Nephron (organoid): ENCODE measurements around the gene NQO2.

ENCODE experiments used
- H3K27ac Mint-ChIP-seq, 3 experiments: 2 replicates each; pipeline ENCODE4 v1.8.0; 2020; ENCODE audit warnings: mixed read lengths in 3 of 3, mild to moderate bottlenecking in 2 of 3, moderate library complexity in 1 of 3
- H3K27me3 Mint-ChIP-seq: 2 replicates; pipeline ENCODE4 v1.8.0; 2021; ENCODE audit warnings: low read depth, mild to moderate bottlenecking, moderate library complexity, mixed read lengths
- H3K36me3 Mint-ChIP-seq: 2 replicates; pipeline ENCODE4 v1.8.0; 2020; ENCODE audit warnings: low read depth, mixed read lengths
- H3K4me1 Mint-ChIP-seq: 2 replicates; pipeline ENCODE4 v1.8.0; 2020; ENCODE audit warnings: mixed read lengths
- H3K4me3 Mint-ChIP-seq, 3 experiments: 2 replicates each; pipeline ENCODE4 v1.8.0; 2020; ENCODE audit warnings: mild to moderate bottlenecking in 3 of 3, mixed read lengths in 3 of 3, moderate library complexity in 2 of 3
- H3K9me3 Mint-ChIP-seq: 2 replicates; pipeline ENCODE4 v1.8.0; 2020; ENCODE audit warnings: mixed read lengths
- TF ChIP-seq, protein P1 (sequence below), 3 experiments: fragments of 200-600 bp; sonication (generic); IDR thresholded peaks; one replicate each; pipeline ENCODE4 v1.5.0; 2021; ENCODE audit warnings: antibody characterized with exemption in 3 of 3; ENCODE audit not compliant: unreplicated experiment in 3 of 3

Gene NQO2

DNA sequence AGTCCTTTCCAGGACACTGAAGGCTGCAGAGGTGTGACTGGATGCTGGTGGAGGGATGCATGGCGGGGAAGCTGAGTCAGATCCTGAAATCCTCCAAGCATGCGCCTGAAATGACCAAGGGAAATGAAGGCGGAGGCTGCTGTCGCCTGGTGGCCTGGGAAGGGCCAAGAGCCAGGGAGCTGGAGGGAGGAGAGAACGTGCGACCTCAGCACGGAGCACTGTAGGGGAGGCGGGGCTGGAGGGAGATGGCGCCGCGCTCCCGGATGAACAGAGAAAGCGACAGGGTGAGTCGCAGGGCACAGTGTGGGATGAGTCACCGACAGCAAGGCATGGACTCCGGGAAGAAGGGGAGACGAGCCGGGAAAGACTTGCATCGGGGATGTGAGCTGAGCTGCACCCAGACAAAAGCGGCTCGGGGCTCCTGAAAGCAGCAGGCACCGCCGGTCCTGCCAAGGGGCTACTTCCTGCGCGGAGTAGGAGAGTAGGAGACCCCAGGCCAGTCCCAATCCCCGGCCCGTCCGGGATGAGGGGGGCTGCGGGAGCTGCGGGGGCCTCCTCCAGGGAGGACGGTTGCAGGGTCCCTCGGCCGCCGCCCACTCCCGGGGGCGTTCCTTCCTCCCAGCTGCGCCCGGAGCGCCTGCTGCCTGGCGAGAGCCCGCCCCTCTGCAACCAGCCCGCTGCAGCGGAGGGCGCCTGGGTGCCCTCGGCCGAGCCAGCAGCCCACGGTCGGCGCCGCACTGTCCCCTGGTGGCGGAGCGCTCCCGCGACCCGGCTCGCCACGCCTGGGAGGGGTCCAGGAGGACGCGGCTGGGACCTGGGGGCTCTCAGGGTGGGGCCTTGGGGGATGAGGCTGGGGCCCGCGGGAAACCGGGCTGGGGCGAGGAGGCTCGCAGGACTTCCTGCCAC lies 11.0 kb upstream of the NQO2 start:
- no peaks in the 10 kb centered on the region for H3K27me3 Mint-ChIP-seq
- TF ChIP-seq, protein P1, sequence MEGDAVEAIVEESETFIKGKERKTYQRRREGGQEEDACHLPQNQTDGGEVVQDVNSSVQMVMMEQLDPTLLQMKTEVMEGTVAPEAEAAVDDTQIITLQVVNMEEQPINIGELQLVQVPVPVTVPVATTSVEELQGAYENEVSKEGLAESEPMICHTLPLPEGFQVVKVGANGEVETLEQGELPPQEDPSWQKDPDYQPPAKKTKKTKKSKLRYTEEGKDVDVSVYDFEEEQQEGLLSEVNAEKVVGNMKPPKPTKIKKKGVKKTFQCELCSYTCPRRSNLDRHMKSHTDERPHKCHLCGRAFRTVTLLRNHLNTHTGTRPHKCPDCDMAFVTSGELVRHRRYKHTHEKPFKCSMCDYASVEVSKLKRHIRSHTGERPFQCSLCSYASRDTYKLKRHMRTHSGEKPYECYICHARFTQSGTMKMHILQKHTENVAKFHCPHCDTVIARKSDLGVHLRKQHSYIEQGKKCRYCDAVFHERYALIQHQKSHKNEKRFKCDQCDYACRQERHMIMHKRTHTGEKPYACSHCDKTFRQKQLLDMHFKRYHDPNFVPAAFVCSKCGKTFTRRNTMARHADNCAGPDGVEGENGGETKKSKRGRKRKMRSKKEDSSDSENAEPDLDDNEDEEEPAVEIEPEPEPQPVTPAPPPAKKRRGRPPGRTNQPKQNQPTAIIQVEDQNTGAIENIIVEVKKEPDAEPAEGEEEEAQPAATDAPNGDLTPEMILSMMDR (IDR thresholded peaks at IDR 0.05; ENCODE audit: unreplicated experiment in 3 of 3), result peak; percentile 76 to 90 (median 80)
- H3K36me3 Mint-ChIP-seq, result no peaks in the 10 kb centered on the region
- peaks cover 44% of the 10 kb centered on the region for H3K4me1 Mint-ChIP-seq
- peak overlapping the region; percentile 87 to 92 (median 92) for H3K4me3 Mint-ChIP-seq
- H3K9me3 Mint-ChIP-seq, result no peaks in the 10 kb centered on the region
- H3K27ac Mint-ChIP-seq, result peak overlapping the region; percentile 100

- Mint-ChIP-seq H3K9me3 (no peaks in the 10 kb centered on the region), H3K27me3 (no peaks in the 10 kb centered on the region), H3K4me3 (peak overlapping the region; percentile 87 to 92 (median 92)), H3K4me1 (peaks cover 42% of the 10 kb centered on the region), H3K36me3 (peaks cover 3% of the 10 kb centered on the region), H3K27ac (peak overlapping the region; percentile 100)
- TF ChIP-seq, protein P1 (IDR thresholded peaks at IDR 0.05; ENCODE audit: unreplicated experiment in 3 of 3), result peak in 1 of 3 experiments; percentile 50
These were observed 10.1 kb upstream of the NQO2 start for GRCh38 chr6:2989332-2990247.

DNA sequence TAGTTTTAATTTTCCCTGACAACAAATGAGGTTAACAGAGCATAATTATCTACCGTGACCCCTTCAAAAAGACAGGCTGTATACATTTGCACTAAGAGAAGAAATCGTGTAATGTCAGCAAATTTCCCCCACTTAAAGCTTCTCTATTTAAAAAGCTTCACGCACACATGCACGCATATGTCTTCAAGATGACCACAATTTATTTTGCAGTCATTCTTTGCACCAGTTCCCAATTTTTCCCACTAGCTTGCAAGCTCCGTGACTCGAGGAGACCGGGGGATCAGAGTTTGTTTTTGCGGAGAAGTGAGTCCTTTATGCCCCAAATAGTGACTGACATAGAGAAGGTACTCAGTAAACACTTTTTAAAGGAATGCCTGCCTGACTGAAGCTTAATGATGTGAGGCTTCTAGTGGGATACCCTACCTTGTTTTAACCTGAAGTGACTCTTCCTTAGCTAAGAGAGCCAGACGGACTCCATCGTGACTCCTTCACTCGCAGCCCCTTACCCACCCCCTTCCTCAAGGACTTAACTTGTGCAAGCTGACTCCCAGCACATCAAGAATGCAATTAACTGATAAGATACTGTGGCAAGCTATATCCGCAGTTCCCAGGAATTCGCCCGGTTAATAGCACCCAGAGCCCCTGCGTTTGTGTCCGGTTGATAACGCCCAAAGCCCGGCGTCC lies 9.3 kb upstream of the NQO2 start:
- Mint-ChIP-seq H3K27ac (peak overlapping the region; percentile 100), H3K27me3 (no peaks in the 10 kb centered on the region), H3K36me3 (peaks cover 3% of the 10 kb centered on the region), H3K4me1 (peaks cover 42% of the 10 kb centered on the region), H3K9me3 (no peaks in the 10 kb centered on the region), H3K4me3 (peak overlapping the region; percentile 87 to 92 (median 92))
- TF ChIP-seq, protein P1 (IDR thresholded peaks at IDR 0.05; ENCODE audit: unreplicated experiment in 3 of 3), result no peak

GRCh38 chr6:2990932-2991506 lies 8.7 kb upstream of the NQO2 start:
- no peaks in the 10 kb centered on the region for H3K9me3 Mint-ChIP-seq
- peaks cover 3% of the 10 kb centered on the region for H3K36me3 Mint-ChIP-seq
- H3K27me3 Mint-ChIP-seq, result no peaks in the 10 kb centered on the region
- peak overlapping the region; percentile 100 for H3K27ac Mint-ChIP-seq
- H3K4me3 Mint-ChIP-seq, result peak overlapping the region; percentile 87 to 92 (median 92)
- TF ChIP-seq, protein P1 (IDR thresholded peaks at IDR 0.05; ENCODE audit: unreplicated experiment in 3 of 3), result no peak
- H3K4me1 Mint-ChIP-seq, result peaks cover 42% of the 10 kb centered on the region

DNA sequence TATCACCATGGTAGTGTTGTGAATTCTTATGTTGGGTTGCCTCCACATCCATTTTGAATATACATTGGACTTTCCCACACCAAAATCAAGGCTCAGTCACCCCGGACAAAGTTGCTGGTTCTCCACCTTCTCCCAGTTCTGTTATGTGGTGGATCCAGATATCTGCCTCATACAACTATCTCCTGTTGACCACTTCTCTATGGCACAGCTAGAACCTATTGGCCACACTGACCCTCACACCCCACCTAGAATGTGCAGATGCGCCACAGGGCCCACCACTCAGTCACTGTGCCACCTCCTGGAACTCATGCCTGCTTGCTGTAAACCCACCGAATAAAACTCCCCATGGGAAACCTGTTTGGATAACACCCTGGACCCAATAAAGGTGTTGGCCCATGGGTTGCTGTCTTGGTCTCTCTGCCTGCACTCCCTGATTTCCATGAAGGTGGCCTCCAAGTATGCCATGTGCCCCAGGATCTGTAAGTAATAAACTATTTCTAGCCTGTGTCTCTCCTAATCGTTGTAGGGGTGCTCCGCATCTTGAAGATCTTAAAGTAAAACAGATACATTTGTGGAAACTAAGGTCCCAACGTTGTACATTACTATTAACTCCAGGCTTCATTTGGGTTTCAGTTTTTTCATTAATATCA lies 7.2 kb upstream of the NQO2 start:
- TF ChIP-seq, protein P1 (IDR thresholded peaks at IDR 0.05; ENCODE audit: unreplicated experiment in 3 of 3), result no peak
- Mint-ChIP-seq H3K36me3 (peaks cover 3% of the 10 kb centered on the region), H3K9me3 (no peaks in the 10 kb centered on the region), H3K4me1 (peaks cover 30% of the 10 kb centered on the region), H3K4me3 (peak overlapping the region; percentile 11 to 61 (median 33)), H3K27me3 (peaks cover 5% of the 10 kb centered on the region), H3K27ac (peak overlapping the region; percentile 69 to 86 (median 74))
